CD4-positive, alpha-beta T cell treated with Interleukin-1 beta for 1 hour (primary cell): ENCODE data around the gene KLF6.
"Not testable (repeated sequence)": the region's sequence is repeated elsewhere in the genome, so short reads cannot be mapped to it uniquely, and the experiment has no call there.

ENCODE experiments used
- DNase-seq, 2 donors: peaks; one replicate each; pipeline ENCODE4 v3.0.0-alpha.2; 2020 to 2022

KLF6 gene

GRCh38 chr10:3755440-3756359, 29.3 kb downstream of the KLF6 start:
- DNase-seq, result no peak

DNA sequence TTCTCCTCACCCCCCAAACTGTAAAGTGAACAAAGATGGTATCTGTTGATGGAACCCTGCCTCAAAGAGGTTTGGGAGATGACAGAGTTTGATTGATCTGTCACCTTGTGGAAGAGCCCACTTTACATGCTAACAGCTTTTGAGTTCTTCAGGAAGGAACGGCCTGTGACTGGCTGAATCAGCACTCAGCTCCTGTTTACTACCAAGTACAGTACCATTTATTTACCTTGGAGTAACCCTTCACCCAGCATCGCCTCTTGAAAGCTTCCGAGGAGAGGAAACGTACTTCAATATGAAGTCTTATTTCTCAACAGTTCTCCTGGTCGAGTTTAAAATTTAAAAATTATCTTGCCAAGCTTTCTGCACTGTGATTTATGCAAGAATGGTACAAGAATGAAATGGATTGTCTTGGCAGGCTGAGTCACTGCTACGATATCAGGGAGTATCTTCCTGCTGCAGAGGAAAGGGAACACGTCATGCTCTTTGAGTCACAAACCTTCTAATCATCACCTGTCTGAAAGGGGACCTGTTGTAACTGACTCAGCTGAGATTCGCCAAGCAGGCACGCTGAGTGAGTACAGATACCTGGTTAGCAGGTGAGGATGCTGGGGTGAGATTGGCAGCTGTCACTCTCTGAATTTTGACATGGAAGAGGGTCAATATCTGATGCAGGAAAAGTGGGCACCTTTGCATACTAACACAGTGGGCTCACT, 30.1 kb downstream of the KLF6 start:
- DNase-seq, result no peak

- DNase-seq, result no peak
Measured at GRCh38 chr10:3750854-3751253, 34.2 kb downstream of the KLF6 start.

DNA sequence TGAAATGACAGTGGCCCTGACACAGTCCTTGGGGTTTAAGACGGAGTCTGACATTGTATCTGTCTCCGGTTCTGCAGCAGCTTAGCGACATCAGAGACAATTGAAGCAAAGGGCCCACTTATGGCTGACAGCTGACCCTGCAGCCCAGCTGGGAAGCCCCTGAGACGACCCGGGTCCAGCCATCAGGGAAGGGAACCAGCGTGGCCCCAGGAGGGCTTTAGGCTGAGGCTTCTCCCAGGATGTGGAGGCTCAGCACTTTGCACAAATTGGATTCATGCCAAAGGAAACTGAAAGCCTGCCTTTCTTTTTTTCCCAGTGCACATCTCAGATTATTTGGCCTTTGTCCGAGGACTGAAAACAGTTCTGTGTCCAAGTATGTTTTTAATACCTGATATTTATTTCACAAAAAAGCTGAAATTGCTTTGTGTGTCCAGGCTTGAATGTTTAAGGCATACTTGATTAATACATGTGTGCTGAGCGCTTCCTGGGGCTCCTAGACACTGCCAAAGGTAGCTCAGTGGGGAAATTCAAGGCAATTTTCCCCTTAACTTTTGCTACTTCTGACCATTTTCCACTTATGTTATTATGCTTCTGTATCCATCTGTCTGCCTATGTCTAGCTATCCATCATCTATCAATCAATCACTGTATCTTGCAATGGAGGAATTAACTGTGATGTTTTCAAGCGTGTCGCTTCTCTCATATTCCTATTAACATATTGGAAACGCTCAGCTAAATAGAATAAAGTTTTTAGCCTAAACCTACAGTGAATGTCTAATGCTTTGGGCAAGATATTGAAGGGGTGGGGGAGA, 34.8 kb downstream of the KLF6 start:
- no peak for DNase-seq

GRCh38 chr10:3749600-3749999, 35.4 kb downstream of the KLF6 start:
- DNase-seq, result peak in 1 of 2 donors; percentile 33

DNA sequence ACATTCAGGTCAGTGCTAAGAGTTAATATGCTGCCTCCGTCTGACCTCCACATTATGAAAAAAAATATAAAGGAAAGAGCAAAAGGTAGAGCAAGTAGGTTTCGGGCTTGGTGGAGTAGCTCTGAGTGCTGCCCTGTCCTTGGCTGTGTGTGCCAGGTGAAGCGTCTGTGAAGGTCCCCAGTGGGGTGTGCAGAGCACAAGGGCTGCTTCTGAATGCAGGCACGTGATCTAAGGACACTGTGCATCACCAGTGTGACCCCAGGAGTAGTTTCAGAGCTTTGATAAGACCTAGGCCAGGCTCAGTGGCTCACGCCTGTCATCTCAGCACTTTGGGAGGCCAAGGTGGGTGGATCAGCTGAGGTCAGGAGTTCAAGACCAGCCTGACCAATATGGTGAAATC, 36.0 kb downstream of the KLF6 start:
- DNase-seq, result no peak

GRCh38 chr10:3748484-3748883, 36.5 kb downstream of the KLF6 start:
- DNase-seq, result no peak

GRCh38 chr10:3747984-3748383, 37.0 kb downstream of the KLF6 start:
- DNase-seq, result no peak

GRCh38 chr10:3747248-3747960, 37.6 kb downstream of the KLF6 start:
- no peak for DNase-seq

DNA sequence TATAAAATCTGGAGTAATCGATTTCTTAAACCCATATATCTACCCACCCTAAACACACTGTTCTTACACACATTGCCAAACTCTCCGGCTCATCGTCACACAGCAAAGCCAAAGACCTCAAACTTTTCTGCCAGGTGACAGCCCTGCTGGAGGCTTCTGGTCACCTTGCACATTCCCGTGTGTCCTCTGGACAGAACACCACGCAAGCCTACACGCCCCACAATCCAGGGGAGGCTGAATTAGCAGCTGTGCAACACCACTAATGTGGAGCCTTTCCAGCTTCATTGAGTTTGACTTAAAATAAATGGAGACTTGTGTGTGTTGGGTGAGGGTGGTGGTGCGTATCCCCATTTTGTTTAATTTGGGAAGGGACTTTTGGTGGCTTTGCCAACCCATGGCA, 38.4 kb downstream of the KLF6 start:
- no peak for DNase-seq

DNA sequence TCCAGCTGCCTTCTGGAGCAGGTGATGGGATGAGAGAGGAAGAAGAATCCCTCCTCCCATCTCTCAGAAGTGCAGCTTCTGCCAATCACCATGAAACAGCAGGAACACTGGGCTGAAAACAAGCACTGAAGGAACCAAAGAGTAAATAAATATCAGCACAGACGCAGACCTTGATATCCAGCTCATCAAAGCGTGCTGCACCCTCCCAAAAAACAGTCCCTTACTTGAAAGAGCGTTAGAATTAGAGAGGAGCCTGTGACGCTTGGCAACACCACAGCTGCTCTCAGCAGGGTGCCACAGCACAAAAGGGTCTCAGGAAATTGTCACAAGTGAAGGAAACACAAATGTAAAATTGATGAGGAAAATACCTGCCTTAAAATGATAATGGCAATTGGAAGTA, 39.5 kb downstream of the KLF6 start:
- no peak for DNase-seq

GRCh38 chr10:3741688-3742461, 43.1 kb downstream of the KLF6 start:
- no peak for DNase-seq

DNA sequence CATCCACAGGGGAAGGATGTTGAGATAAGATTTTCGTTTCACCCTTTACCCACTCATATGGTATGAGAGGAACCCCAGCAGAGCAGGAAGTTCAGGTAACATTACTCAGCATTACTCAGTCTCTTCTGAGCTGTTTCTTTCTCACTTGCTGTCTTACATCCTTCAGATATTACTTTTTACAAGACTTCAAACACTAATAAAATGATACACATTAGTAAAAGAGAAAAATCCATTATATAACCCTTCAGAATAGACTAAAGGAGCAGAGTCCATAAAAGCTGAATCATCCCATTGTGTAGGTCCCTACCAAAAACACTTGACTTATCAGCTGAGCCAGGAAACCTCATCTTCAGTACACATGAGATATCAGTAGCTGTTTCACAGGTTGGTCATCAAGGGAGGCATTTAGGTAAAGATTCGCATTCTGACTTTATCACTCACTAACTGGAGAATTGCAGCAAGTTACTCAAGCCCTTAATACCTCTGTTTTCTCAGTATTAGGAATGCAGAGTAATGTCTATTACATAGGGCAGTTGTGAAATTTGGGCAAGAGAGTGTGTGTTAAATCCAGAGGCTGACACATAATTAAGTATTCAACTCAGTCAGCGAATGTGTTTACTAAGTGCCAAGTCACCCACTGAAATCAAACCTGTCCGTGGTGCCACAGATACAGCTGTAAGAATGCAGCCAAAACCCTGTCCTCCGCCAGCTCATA, 44.7 kb downstream of the KLF6 start:
- no peak for DNase-seq

GRCh38 chr10:3738855-3739350, 46.1 kb downstream of the KLF6 start:
- DNase-seq, result no peak

- DNase-seq, result no peak
Measured at GRCh38 chr10:3737864-3738263, 47.1 kb downstream of the KLF6 start.

- peak in 1 of 2 donors; percentile 10 for DNase-seq
Measured at GRCh38 chr10:3735175-3735574, 49.8 kb downstream of the KLF6 start.

DNA sequence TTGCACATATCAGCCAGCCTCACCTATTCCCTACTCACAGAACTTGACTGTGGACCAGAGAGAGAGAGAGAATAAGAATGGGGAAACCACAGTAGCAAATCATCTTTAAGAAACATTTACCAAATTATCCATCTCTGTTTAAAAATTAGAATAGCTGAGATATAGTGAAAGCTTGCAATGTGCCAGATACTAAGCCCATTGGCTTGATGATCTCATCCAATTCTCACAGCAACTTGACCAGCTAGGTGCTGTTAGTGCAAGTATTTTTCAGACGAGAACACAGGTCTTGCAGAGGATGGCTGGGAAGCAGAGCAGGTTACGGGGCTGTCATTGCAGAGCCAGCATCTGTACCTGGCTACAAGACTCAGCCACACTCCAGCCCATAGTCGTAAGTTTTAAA, 50.9 kb downstream of the KLF6 start:
- no peak for DNase-seq

GRCh38 chr10:3732183-3732582, 52.8 kb downstream of the KLF6 start:
- not testable (repeated sequence) for DNase-seq

GRCh38 chr10:3729397-3729976, 55.5 kb downstream of the KLF6 start:
- DNase-seq, result no peak

DNA sequence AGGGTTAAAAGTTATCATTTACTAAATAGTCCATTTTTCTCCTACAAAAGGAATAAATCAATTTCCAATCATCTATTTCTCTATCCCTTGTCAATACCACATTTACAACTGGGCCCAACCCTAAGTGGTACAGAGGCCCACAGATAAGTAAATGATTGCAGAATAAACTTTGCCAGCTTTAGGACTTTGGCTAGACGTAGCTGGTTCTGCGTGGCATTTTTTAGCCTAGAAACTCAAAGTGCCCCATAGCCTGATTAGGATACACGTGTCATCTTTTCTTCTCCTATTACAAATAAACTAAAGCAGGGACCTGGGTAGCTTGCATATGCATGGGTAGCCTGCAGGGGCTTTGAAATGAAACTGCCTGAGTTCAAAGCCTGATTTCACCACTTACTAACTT, 56.4 kb downstream of the KLF6 start:
- DNase-seq, result no peak

- no peak for DNase-seq
Measured at GRCh38 chr10:3727268-3727667, 57.7 kb downstream of the KLF6 start.
